ENCODE measurements around the gene MAD1L1. TPM values are rescaled to one million over a fixed set of nuclear protein-coding genes. Genes with fewer than 3 reads are reported as not detected.

Gene MAD1L1
- total RNA-seq, 4 donors from 2014 or later: 22.3 to 56.6 (median 35.0) TPM

DNA sequence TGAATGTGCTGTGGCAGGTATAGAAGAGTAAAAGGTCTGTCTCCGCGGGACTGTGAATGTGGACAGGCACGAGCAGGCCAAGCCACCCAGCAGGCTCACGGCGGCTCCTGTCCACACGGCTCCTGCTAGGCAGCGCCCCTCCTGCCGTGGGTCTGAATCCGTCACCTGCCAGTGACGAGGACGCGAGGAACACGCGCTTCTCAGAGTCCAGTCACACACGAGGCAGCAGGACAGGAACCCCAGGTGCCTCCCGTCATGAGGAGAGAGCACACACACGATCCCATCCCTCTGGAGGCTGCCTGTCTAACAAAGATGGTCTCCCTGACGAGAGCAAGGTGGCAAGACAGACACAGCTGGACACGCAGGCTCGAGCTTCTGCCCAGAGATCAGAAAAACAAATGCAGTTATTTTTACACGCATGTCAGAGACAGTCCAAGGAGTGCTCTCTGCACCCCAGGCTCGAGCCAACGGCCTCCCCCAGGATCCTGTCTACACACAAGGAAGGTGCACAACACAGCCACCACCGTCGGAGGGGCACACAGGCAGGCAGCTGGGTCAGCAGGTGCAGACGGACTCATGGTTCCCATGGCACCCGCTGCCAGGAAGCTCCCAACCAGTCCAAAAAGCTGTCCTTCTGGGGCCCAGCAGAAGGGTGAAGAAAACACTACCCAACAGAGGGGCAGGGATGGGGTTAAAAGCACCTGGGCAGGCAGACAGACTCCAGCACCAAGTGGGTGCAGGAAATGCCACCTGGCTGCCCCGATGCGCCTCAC, 103.2 kb downstream of the MAD1L1 start:
- H3K9me3 ChIP-seq: no peaks in the 10 kb centered on the region
- ATAC-seq: no peak
- H3K27ac ChIP-seq: no peak overlapping the region
- no peak overlapping the region for H3K4me3 ChIP-seq
- TF ChIP-seq EP300 (IDR thresholded peaks at IDR 0.05) (no peak), POLR2AphosphoS5 (IDR thresholded peaks at IDR 0.05) (no peak), POLR2A (IDR thresholded peaks at IDR 0.05) (no peak)
- TF ChIP-seq, protein P1, sequence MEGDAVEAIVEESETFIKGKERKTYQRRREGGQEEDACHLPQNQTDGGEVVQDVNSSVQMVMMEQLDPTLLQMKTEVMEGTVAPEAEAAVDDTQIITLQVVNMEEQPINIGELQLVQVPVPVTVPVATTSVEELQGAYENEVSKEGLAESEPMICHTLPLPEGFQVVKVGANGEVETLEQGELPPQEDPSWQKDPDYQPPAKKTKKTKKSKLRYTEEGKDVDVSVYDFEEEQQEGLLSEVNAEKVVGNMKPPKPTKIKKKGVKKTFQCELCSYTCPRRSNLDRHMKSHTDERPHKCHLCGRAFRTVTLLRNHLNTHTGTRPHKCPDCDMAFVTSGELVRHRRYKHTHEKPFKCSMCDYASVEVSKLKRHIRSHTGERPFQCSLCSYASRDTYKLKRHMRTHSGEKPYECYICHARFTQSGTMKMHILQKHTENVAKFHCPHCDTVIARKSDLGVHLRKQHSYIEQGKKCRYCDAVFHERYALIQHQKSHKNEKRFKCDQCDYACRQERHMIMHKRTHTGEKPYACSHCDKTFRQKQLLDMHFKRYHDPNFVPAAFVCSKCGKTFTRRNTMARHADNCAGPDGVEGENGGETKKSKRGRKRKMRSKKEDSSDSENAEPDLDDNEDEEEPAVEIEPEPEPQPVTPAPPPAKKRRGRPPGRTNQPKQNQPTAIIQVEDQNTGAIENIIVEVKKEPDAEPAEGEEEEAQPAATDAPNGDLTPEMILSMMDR (IDR thresholded peaks at IDR 0.05): no peak
- WGBS, 2 donors (ENCODE audit: low coverage in 1 of 2): 82% methylated on average over 12 of the region's 29 CpGs; no CpG with 5 or more reads in 1 of the 2 donors
- peaks cover 0 to 43% of the 10 kb centered on the region in 2 donors for H3K36me3 ChIP-seq
- no peaks in the 10 kb centered on the region for H3K4me1 ChIP-seq
- H3K27me3 ChIP-seq: no peaks in the 10 kb centered on the region

DNA sequence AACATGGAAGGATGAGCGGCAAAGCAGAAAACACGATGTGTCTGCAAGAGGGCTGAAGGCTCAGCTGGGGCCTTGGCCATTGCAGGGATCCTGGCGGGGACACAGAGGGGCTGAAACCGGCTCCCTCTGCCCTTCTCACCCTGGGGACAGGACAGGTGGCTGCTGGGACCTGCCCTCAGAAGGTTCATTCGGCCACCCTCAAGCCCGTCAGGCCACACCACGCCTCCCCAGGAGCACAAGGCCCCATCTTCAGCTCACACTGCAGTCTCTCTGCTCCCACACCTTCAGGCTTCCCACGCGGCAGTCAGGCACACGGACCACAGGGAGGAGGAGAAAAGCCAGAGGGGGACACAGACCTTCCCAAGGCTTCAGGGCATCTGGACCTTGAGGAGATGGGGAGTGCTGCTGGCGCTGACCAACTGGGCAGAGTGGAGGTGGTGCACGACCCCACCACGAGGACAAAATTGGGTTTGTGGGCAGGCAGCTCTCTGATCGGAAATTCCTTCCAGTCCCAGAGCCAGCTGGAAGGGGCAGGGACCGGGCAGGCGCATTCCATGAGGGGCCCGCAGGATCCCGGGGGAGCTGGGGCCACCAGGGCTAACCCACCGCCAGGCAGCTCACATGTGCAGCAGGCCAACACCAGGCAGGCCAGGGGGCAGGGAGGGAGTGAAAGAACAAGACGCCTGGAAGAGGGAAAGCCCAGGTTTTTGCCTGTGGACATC, 104.0 kb downstream of the MAD1L1 start:
- no peak for ATAC-seq
- Histone ChIP-seq H3K27me3 (no peaks in the 10 kb centered on the region), H3K4me1 (no peaks in the 10 kb centered on the region), H3K36me3 (peaks cover 0 to 49% of the 10 kb centered on the region in 2 donors), H3K4me3 (no peak overlapping the region), H3K9me3 (no peaks in the 10 kb centered on the region), H3K27ac (no peak overlapping the region)
- TF ChIP-seq, protein P1 (IDR thresholded peaks at IDR 0.05): no peak
- TF ChIP-seq POLR2AphosphoS5 (IDR thresholded peaks at IDR 0.05) (no peak), EP300 (IDR thresholded peaks at IDR 0.05) (no peak), POLR2A (IDR thresholded peaks at IDR 0.05) (no peak)
- 76 to 90% methylated on average over 5 to 6 of the region's 20 CpGs for WGBS, 2 donors (ENCODE audit: low coverage in 1 of 2)

DNA sequence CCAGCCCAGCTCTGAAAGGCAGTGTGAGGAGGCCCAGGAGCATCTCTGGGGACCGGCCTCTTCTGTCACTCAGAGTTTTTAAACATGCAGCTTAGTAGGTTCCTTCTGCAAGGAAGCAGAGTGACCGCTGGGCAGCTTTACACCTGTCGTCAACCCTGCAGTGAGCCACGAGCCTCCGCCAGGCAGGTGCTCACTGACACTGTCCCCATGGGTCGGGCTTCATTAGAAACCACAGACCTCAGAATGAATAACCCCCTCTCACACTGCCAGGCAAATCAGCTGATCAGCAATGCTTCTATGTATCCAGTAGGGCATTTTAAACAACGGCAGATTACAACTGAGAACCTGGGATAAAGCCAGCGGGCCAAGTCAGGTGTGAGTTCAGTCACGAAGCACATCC, 106.1 kb downstream of the MAD1L1 start:
- 67 to 100% methylated on average over 1 to 2 of the region's 9 CpGs for WGBS, 2 donors (ENCODE audit: low coverage in 1 of 2)
- peaks cover 0 to 51% of the 10 kb centered on the region in 2 donors for H3K36me3 ChIP-seq
- H3K27ac ChIP-seq: no peak overlapping the region
- no peaks in the 10 kb centered on the region for H3K9me3 ChIP-seq
- peaks cover 0 to under 1% (median 0%) of the 10 kb centered on the region in 3 donors for H3K4me1 ChIP-seq
- no peak for TF ChIP-seq EP300 (IDR thresholded peaks at IDR 0.05)
- TF ChIP-seq, protein P1 (IDR thresholded peaks at IDR 0.05): no peak
- H3K27me3 ChIP-seq: no peaks in the 10 kb centered on the region
- no peak overlapping the region for H3K4me3 ChIP-seq
- no peak for ATAC-seq

DNA sequence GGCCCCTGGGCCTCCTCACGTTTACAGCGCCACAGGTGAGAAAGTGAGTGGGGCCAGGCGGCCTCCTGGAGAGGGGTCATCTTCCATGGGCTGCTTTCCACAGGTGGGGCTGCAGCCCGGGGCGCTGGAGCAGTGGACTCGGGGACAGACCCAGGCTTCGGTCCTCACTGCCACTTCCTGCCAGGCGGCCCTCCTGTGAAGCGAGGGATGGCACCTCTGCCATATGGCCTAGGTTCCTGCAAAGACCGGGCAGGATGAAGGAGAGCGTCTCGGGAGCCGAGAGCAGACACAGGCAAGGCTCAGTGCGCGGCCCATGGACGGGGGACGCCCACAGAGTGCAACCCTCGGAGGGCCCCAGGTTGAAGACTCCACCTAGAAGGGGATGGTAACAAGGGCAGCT, 106.8 kb downstream of the MAD1L1 start:
- H3K9me3 ChIP-seq: no peaks in the 10 kb centered on the region
- no CpG with 5 or more reads among the region's 18 CpGs for WGBS, 2 donors (ENCODE audit: low coverage in 1 of 2)
- H3K27ac ChIP-seq: no peak overlapping the region
- peaks cover 0 to 6% (median 0%) of the 10 kb centered on the region in 3 donors for H3K4me1 ChIP-seq
- H3K36me3 ChIP-seq: peaks cover 0 to 51% of the 10 kb centered on the region in 2 donors
- no peak for ATAC-seq
- TF ChIP-seq POLR2AphosphoS5 (IDR thresholded peaks at IDR 0.05) (no peak), EP300 (IDR thresholded peaks at IDR 0.05) (no peak), POLR2A (IDR thresholded peaks at IDR 0.05) (no peak)
- TF ChIP-seq, protein P1 (IDR thresholded peaks at IDR 0.05): no peak
- no peak overlapping the region for H3K4me3 ChIP-seq
- H3K27me3 ChIP-seq: no peaks in the 10 kb centered on the region
